SJSA1 (cell line): ENCODE measurements around the gene TSEN54. TPM values are rescaled to one million over a fixed set of nuclear protein-coding genes. Genes with fewer than 3 reads are reported as not detected.
A peak's percentile ranks its signal among the peaks of the same experiment; 100 is the strongest.
"Not testable (repeated sequence)": the region's sequence is repeated elsewhere in the genome, so short reads cannot be mapped to it uniquely, and the experiment has no call there.

ENCODE experiments used
- DNase-seq, 2 experiments: peaks; one replicate each; pipeline ENCODE4 v3.0.0-alpha.2; 2015 to 2020; ENCODE audit warnings: low spot score in 2 of 2, low read depth in 1 of 2
- H3K27ac ChIP-seq: fragments of 250-450 bp; sonication (Bioruptor Pico); 2 replicates; pipeline ENCODE4 v1.5.1; 2020; ENCODE audit warnings: mild to moderate bottlenecking, moderate library complexity
- H3K27me3 ChIP-seq: fragments of 250-450 bp; sonication (Bioruptor Pico); replicated peaks from 2 replicates; pipeline ENCODE4 v1.5.1; 2020; ENCODE audit warnings: mild to moderate bottlenecking, moderate library complexity
- H3K36me3 ChIP-seq: fragments of 250-450 bp; sonication (Bioruptor Pico); 2 replicates; pipeline ENCODE4 v1.5.1; 2020; ENCODE audit warnings: mild to moderate bottlenecking
- H3K4me1 ChIP-seq: fragments of 250-450 bp; sonication (Bioruptor Pico); replicated peaks from 2 replicates; pipeline ENCODE4 v1.6.1; 2021; ENCODE audit warnings: mild to moderate bottlenecking
- H3K4me3 ChIP-seq: fragments of 250-450 bp; sonication (Bioruptor Pico); 2 replicates; pipeline ENCODE4 v1.5.1; 2020; ENCODE audit warnings: mild to moderate bottlenecking
- H3K9me3 ChIP-seq: fragments of 250-450 bp; sonication (Bioruptor Pico); replicated peaks from 2 replicates; pipeline ENCODE4 v1.5.1; 2020; ENCODE audit warnings: mild to moderate bottlenecking
- total RNA-seq: library from RNA; depleted of rRNA; stranded (reverse); fragments of >200 nt; shearing (Covaris generic); gene quantifications from 2 replicates; pipeline ENCODE4 v1.2.3, GENCODE V29; 2014

The TSEN54 gene
- total RNA-seq, 1 experiment from 2014 or later, result 54.0 TPM

DNA sequence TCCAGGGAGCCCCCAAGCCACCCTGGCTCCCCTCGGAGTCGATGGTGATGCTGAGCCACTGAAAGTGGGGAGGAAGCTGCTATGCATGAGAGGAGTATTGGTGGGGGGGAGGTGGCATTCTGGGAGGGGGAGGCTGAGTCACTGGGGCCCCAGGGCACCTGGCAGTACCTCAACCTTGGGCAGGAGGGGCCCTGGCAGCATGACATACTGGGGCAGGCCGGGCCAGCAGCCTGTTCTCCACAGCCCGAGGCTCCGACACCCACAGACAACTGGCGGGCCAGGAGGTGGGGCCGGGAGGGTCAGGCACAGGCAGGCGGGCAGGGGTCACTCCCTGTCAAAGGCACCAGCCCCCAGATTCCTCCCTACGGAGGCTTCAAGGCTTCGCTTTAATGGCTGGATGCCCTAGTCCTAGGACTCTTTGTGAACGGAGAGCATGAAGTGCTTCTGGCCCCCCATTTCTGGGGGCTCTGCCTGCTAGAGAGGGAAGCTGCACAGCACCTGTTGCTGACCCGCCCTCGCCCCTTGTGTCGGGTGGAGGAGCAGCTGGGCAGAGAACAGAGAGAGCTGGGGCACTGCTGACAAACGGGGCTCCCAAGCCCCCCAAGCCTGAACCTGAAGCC, 1.9 kb upstream of the TSEN54 start:
- no peak for DNase-seq
- peak overlapping the region; percentile 74 for H3K27ac ChIP-seq

GRCh38 chr17:75514919-75515495, 1.3 kb upstream of the TSEN54 start:
- DNase-seq, result peak in 1 of 2 experiments; percentile 38
- H3K4me3 ChIP-seq, result peak overlapping the region; percentile 97
- no peaks in the 10 kb centered on the region for H3K27me3 ChIP-seq
- H3K36me3 ChIP-seq, result peaks cover 75% of the 10 kb centered on the region
- peak overlapping the region; percentile 74 for H3K27ac ChIP-seq
- H3K4me1 ChIP-seq, result peaks cover 47% of the 10 kb centered on the region
- peaks cover 2% of the 10 kb centered on the region; the same call in 1 of the 2 replicates for H3K9me3 ChIP-seq

More for the DNA sequence above, 1.9 kb upstream of the TSEN54 start:
- peak overlapping the region; percentile 97 for H3K4me3 ChIP-seq
- peaks cover 75% of the 10 kb centered on the region for H3K36me3 ChIP-seq
- H3K27me3 ChIP-seq, result no peaks in the 10 kb centered on the region
- peaks cover 47% of the 10 kb centered on the region for H3K4me1 ChIP-seq
- peaks cover 2% of the 10 kb centered on the region; the same call in 1 of the 2 replicates for H3K9me3 ChIP-seq

DNA sequence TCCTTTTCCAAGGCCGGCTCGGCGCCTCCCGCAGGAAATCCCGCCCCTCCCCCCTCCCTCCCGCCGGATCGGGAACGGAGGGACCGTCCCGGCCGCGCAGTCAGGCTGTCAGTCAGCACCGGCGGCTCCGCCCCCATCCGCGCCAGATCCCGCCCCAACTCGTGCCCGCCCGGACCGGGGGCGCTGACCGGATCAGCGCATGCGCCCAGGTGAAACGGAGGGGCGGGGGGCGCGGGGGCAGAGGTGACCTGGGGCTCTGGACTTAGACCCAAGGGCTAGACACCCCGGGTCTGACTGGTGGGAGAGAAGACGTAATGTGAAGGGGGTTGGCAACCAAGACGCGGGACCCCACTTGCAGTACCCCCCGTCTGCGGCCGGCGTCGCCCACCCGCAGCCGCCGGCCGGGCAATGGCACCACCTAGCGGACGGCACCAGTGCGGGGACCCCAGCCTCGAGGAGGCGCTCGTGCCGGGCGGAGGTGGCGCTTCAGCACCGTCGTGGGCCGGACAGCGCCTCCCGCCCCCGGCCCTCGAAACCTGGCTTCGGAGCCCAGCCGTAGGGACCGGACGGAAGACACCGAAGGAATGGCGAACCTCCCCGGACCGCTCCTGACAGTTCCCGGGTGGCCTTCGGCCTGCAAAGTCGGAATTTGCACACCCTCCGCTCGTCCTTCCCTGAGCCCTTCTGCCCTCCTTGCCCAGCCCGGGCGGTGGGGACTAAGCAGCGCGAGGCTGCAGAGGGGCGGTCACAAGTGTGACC, 653 bp upstream of the TSEN54 start, which contains the start of gene CASKIN2:
Gene CASKIN2, minus strand, starts transcription at position 42 of the 759 bp plus-strand sequence. CDS start 1,733 bp downstream, outside the sequence.
- Histone ChIP-seq H3K4me3 (peak within 1 kb of the TSS; percentile 97), H3K9me3 (peaks cover 2% of the 10 kb centered on the region; the same call in 1 of the 2 replicates), H3K4me1 (peaks cover 47% of the 10 kb centered on the region), H3K36me3 (peaks cover 70% of the 10 kb centered on the region), H3K27ac (peak within 1 kb of the TSS; percentile 74), H3K27me3 (no peaks in the 10 kb centered on the region)
- peak; percentile 99 for DNase-seq

DNA sequence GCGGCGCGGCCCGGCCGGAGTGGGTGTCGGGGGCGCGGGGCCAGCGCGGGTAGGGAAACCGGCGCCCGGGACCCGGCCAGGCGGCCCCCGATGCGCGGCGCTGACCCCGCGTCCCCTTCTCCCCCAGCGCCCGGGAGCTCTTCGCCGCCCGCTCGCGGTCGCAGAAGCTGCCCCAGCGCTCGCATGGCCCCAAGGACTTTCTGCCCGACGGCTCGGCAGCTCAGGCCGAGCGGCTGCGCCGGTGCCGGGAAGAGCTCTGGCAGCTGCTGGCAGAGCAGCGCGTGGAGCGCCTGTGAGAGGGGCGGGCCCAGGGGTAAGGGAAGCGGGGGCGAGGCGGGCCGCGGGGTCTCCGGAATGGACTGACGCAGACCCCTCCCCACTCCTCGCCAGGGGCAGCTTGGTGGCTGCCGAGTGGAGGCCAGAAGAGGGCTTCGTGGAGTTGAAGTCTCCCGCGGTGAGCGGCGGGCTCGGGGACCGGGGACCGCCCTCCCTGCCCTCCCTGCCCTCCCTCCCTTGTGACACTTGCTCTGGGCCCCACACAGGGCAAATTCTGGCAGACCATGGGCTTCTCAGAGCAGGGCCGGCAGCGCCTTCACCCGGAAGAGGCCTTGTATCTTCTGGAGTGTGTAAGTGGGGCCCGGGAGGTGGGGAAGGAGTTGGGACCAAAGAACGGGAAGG, 430 bp downstream of the TSEN54 start:
- peaks cover 2% of the 10 kb centered on the region; the same call in 1 of the 2 replicates for H3K9me3 ChIP-seq
- H3K36me3 ChIP-seq, result peaks cover 66% of the 10 kb centered on the region
- peaks cover 45% of the 10 kb centered on the region for H3K4me1 ChIP-seq
- H3K27ac ChIP-seq, result no peak overlapping the region
- peak in 1 of 2 experiments; percentile 38 for DNase-seq
- H3K4me3 ChIP-seq, result peak overlapping the region; percentile 97
- H3K27me3 ChIP-seq, result no peaks in the 10 kb centered on the region

GRCh38 chr17:75517297-75517865, 1.1 kb downstream of the TSEN54 start:
- H3K36me3 ChIP-seq, result peaks cover 65% of the 10 kb centered on the region
- peaks cover 39% of the 10 kb centered on the region for H3K4me1 ChIP-seq
- H3K4me3 ChIP-seq, result peak overlapping the region; percentile 97
- DNase-seq, result no peak
- no peaks in the 10 kb centered on the region for H3K27me3 ChIP-seq
- H3K9me3 ChIP-seq, result peaks cover 2% of the 10 kb centered on the region; the same call in 1 of the 2 replicates
- H3K27ac ChIP-seq, result no peak overlapping the region

- peaks cover 2% of the 10 kb centered on the region; the same call in 1 of the 2 replicates for H3K9me3 ChIP-seq
- H3K4me1 ChIP-seq, result peaks cover 34% of the 10 kb centered on the region
- H3K27me3 ChIP-seq, result no peaks in the 10 kb centered on the region
- H3K36me3 ChIP-seq, result peaks cover 58% of the 10 kb centered on the region
- DNase-seq, result no peak
- H3K27ac ChIP-seq, result no peak overlapping the region
- H3K4me3 ChIP-seq, result no peak overlapping the region
Observed at GRCh38 chr17:75518201-75518600, 1.9 kb downstream of the TSEN54 start.

- Histone ChIP-seq H3K9me3 (peaks cover 2% of the 10 kb centered on the region; the same call in 1 of the 2 replicates), H3K4me1 (peaks cover 25% of the 10 kb centered on the region), H3K27ac (no peak overlapping the region), H3K4me3 (no peak overlapping the region), H3K27me3 (no peaks in the 10 kb centered on the region), H3K36me3 (peaks cover 58% of the 10 kb centered on the region)
- no peak for DNase-seq
Observed at GRCh38 chr17:75518983-75519537, 2.7 kb downstream of the TSEN54 start.

DNA sequence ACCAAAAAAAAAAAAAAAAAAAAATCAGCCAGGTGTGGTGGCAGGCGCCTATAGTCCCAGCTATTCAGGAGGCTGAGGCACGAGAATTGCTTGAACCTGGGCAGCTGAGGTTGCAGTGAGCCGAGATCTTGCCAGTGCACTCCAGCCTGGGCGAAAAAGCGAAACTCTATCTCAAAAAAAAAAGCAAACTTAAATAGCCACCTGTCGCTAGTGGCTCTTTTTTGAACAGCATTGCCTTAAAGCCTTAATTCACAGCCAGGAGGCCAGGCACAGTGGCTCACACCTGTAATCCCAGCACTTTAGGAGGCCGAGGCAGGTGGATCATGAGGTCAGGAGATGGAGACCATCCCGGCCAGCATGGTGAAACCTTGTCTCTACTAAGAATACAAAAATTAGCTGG, 4.1 kb downstream of the TSEN54 start:
- not testable (repeated sequence) for DNase-seq, H3K27me3 ChIP-seq, H3K27ac ChIP-seq, H3K4me3 ChIP-seq, H3K9me3 ChIP-seq
- peaks cover 22% of the 10 kb centered on the region for H3K4me1 ChIP-seq
- H3K36me3 ChIP-seq, result peaks cover 58% of the 10 kb centered on the region

DNA sequence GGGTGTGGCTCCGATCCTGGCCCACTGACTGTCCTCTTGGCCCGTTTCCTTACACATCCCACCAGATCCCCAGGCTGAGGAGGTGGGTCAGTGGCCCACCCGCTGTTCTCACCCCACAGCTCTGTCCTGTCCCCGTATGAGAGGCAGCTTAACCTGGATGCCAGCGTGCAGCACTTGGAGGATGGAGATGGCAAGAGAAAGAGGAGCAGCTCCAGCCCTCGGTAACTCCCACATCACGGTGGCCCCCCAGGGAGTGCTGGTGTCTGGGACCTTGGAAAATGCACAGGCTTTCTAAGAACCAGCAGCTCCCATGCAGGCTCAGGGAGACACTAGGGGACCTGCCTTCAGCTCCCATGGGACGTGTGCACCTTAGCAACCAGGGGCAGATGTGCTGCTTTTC, 5.0 kb downstream of the TSEN54 start:
- no peak overlapping the region for H3K4me3 ChIP-seq

DNA sequence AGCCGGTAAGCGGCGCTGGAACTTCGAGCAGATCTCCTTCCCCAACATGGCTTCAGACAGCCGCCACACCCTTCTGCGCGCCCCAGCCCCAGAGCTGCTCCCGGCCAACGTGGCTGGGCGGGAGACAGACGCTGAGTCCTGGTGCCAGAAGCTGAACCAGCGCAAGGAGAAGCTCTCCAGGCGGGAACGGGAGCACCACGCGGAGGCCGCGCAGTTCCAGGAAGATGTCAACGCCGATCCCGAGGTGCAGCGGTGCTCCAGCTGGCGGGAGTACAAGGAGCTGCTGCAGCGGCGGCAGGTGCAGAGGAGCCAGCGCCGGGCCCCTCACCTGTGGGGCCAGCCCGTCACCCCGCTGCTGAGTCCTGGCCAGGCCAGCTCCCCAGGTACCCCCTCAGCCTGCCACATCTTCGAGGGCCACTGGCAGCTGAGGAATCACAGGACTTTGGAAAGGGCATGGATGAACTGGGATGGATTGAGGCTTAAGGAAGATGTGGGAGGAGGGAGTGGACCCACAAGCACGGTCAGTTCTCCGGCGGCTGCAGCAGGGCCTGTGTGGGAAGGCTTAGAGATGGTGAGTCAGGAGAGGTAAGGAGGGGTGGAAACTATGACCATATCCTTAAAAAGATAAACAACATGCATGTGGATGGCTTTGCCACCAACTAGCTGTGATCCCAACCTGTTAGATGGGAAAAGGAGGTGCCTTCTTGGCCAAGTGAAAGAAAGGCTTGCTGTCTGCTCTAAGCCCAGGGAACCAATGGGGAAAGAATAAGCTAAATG, 5.8 kb downstream of the TSEN54 start:
- H3K4me1 ChIP-seq, result peaks cover 19% of the 10 kb centered on the region
- H3K9me3 ChIP-seq, result 0 out of 2 replicates have a peak, but pooled peaks cover 6% of the 10 kb centered on the region
- peaks cover 59% of the 10 kb centered on the region for H3K36me3 ChIP-seq
- DNase-seq, result no peak
- no peak overlapping the region for H3K27ac ChIP-seq
- peaks cover 11% of the 10 kb centered on the region for H3K27me3 ChIP-seq
- H3K4me3 ChIP-seq, result no peak overlapping the region

More for the DNA sequence above, 5.0 kb downstream of the TSEN54 start:
- H3K4me1 ChIP-seq, result peaks cover 25% of the 10 kb centered on the region
- H3K27ac ChIP-seq, result no peak overlapping the region
- H3K27me3 ChIP-seq, result peaks cover 5% of the 10 kb centered on the region
- peaks cover 62% of the 10 kb centered on the region for H3K36me3 ChIP-seq
- no peak for DNase-seq
- peaks cover 8% of the 10 kb centered on the region; the same call in 1 of the 2 replicates for H3K9me3 ChIP-seq

DNA sequence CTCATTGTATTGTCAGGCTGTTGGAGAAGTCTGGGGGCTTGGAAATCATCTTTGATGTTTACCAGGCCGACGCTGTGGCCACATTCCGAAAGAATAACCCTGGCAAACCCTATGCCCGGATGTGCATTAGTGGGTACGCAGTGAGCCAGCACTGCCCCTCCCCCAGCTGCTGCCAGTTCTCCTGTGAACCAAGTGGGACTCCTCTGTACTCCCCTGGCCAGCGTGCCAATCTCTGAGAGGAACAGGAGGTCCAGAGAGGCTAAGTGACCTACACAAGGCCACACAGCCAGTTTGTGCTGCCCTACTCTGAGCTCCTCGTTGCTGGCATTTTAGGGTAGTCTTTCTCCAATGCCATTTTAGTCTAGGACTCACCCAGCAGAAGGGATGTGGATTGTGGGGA, 7.3 kb downstream of the TSEN54 start:
- DNase-seq, result no peak

GRCh38 chr17:75524269-75524969, 8.1 kb downstream of the TSEN54 start:
- Histone ChIP-seq H3K27ac (no peak overlapping the region), H3K4me1 (peaks cover 13% of the 10 kb centered on the region), H3K36me3 (peaks cover 40% of the 10 kb centered on the region), H3K4me3 (no peak overlapping the region), H3K27me3 (peaks cover 11% of the 10 kb centered on the region), H3K9me3 (0 out of 2 replicates have a peak, but pooled peaks cover 6% of the 10 kb centered on the region)
- no peak for DNase-seq

More for the DNA sequence above, 7.3 kb downstream of the TSEN54 start:
- peaks cover 11% of the 10 kb centered on the region for H3K27me3 ChIP-seq
- peaks cover 13% of the 10 kb centered on the region for H3K4me1 ChIP-seq
- H3K36me3 ChIP-seq, result peaks cover 46% of the 10 kb centered on the region
- H3K27ac ChIP-seq, result no peak overlapping the region
- H3K9me3 ChIP-seq, result 0 out of 2 replicates have a peak, but pooled peaks cover 6% of the 10 kb centered on the region
- no peak overlapping the region for H3K4me3 ChIP-seq
